GM12801 (cell line): ENCODE results near the gene UST.

Experiments
- CTCF ChIP-seq: IDR thresholded peaks from one replicate; pipeline ENCODE4 v1.5.1; 2011; ENCODE audit warnings: control low read depth; ENCODE audit not compliant: insufficient read length; ENCODE audit errors: extremely low read depth

Gene UST

DNA sequence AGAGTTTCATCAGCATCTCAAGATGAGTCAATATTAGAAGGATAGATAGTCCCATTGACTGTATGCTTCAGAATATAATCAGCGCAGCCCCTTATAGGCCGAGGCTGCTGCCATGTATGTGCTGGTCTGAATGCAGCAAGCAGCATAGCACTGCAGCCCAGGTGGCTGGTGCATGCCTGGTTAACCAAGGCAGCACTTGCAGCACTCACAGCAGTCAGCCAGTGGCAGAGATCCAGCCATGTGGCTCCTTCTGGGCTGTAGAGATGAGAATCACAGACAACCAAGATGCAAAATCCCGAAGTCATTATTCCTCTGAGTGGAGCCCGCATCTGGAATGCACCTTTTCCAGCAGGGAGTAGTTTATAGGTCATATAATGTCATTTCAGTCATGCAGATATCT lies 251.9 kb downstream of the UST start:
- no peak for TF ChIP-seq CTCF

- no peak for TF ChIP-seq CTCF
Observed at GRCh38 chr6:148999501-148999900, 252.7 kb downstream of the UST start.

- TF ChIP-seq CTCF = no peak
Observed at GRCh38 chr6:148999929-149000468, 253.2 kb downstream of the UST start.

- no peak for TF ChIP-seq CTCF
Observed at GRCh38 chr6:149001422-149001821, 254.6 kb downstream of the UST start.

DNA sequence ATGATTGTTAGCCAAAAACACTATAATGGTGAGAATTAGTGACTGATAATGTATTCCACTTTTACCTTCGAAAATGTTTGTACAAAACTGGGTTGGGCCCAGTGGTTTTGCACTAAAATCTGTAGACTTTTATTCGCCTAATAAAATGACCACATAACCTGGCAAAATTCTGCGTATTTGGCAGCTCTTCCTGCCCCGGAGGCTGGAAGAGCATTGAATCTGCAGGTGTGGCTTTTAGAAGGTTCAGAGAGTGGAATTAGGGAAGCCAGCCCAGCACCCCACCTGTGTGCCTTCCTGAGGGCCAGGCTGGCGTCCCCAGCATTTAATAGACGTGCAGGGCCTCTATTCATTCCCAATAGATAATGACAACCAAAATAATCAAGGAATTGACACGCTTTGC lies 256.7 kb downstream of the UST start:
- no peak for TF ChIP-seq CTCF

GRCh38 chr6:149004664-149005063 lies 257.8 kb downstream of the UST start:
- no peak for TF ChIP-seq CTCF

GRCh38 chr6:149006671-149007070 lies 259.8 kb downstream of the UST start:
- TF ChIP-seq CTCF = no peak

DNA sequence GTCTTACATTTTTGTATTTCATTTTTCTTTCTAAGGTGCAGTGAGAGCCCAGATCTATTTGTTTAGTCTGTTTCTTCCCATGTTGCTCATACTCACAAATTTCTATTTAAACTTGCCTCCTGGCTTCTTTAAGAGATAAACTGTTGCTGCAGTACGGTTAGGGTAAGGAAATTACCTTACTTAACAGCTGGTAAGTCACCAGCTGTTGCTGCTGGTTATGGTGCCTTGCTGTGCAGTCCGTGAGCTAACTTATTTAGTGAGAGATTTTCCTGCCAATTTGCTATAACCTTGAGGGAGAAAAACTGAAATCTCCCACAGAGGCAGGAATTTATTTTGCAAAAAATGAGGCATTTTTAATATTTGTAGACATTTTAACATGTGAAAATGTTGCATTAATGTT lies 261.0 kb downstream of the UST start:
- no peak for TF ChIP-seq CTCF
